ENCODE measurements around the gene ITFG1.
"Not testable (repeated sequence)": the region's sequence is repeated elsewhere in the genome, so short reads cannot be mapped to it uniquely, and the experiment has no call there.

ITFG1 gene

DNA sequence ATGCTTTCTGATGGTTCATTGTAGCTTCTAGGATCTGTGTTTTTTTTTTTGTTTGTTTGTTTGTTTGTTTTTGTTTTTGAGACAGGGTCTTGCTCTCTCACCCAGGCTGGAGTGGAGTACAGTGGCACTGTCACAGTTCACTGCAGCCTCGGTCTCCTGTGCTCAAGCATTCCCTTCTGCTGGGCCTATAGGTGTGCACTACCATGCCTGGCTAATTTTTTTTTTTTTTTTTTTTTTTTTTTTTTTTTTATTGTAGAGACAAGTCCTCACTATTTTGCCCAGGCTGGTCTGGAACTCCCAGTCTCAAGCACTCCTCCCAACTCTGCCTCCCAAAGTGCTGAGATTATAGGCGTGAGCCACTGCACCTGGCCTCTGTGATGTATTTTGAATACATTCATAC, 12.1 kb upstream of the ITFG1 start:
- not testable (repeated sequence) for DNase-seq

- no peak for DNase-seq
Measured at GRCh38 chr16:47470810-47471209, 9.9 kb upstream of the ITFG1 start.

DNA sequence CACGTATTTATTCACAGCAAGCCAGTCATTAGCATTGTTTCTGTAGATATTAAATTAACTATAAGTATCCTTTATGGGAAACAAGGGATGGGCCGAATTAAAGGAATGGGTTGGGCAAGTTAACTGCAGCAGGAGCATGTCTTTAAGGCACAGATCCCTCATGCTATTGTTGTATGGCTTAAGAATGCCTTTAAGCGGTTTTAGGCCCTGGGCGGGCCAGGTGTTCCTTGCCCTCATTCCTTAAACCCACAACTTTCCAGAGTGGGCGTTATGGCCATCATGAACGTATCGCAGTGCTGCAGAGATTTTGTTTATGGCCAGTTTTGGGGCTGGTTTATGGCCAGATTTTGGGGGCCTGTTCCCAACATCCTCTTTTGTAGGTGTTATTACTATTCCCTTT, 9.3 kb upstream of the ITFG1 start:
- no peak for DNase-seq

DNA sequence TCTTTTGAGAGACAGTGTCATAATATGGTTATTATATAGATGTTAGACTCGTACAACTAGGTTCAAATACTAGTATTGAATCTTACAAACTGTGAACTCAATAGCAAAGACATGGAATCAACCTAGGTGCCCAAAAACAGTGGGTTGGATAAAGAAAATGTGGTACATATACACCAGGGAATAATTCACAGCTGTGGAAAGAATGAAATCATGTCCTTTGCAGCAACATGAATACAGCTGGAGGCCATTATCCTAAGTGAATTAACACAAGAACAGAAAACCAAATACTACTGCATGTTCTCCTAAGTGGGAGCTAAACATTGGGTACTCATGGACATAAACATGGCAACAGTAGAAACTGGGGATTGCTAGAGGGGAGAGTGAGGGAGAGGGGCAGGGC, 8.4 kb upstream of the ITFG1 start:
- DNase-seq, result no peak

DNA sequence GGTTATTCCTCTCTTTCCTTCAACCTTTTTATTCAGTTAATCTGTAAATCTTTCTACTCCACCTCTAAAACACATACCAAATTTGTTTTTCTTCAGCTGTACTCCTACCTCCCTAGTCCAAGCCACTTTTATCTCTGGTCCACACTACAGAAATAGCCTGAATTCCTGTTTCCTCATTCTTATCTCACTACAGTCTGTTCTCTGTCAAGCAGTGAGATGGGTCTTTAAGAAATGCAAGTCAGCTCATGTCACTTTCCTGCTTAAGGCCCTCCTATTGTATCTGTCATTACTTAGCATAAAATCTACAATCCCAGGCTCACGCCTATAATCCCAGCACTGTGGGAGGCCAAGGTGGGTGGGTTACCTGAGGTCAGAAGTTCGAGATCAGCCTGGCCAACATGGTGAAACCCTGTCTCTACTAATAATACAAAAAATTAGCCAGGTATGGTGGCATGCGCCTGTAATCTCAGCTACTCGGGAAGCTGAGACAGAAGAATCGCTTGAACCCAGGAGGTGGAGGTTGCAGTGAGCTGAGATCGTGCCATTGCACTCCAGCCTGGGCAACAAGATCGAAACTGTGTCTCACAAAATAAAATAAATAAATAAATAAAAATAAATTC, 7.3 kb upstream of the ITFG1 start:
- DNase-seq, result not testable (repeated sequence)

DNA sequence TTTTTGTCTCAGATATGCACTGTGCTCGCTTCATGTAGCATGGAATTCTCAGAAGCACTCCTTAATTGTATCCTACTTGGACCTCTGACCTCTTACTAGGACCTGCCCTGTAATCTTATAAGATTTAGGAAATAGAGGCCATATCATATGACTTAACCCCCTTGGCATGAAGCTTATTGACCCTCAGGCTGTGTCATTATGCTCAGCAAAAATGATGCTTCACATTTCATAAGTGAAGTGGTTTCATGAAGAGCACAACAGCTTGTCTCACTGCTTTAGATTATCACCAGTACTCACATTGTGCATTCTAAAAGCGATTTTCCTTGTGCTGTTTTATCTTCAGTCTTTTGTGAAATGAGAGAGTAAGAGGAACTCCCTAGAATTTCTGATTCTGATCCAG, 6.6 kb upstream of the ITFG1 start:
- no peak for DNase-seq

DNA sequence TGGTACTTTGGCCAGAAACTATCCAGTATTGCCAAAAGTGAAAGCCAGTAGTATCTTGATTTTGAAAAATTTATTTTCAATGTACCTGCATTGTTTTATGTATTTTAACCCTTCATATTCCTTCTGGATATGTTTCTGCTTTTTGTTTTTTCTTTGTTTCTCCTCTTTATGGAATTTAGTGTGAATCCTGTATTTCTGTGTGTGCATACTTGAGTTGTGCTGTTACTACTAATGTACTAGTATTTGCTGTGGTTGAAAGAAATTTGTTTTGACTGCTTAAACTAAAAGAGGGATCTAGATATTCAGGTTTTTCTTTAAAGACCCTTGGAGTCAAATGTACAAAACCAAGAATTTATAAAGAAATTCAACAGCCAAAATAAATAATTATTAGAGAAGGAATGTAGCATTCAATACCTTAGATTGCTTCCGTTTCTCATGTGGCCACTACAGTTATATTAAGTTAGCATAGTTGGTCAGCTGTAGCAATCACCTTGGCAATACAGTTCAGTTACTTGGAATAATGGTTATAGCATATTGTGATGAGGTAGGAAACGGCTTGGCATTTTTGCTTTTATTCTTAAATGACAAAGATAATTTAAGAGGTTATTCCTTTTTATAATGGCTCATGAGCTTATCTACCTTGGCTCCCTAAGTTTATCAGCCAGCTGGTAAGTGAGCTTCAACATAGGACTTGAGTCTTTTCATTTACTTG, 5.2 kb upstream of the ITFG1 start:
- DNase-seq, result no peak

DNA sequence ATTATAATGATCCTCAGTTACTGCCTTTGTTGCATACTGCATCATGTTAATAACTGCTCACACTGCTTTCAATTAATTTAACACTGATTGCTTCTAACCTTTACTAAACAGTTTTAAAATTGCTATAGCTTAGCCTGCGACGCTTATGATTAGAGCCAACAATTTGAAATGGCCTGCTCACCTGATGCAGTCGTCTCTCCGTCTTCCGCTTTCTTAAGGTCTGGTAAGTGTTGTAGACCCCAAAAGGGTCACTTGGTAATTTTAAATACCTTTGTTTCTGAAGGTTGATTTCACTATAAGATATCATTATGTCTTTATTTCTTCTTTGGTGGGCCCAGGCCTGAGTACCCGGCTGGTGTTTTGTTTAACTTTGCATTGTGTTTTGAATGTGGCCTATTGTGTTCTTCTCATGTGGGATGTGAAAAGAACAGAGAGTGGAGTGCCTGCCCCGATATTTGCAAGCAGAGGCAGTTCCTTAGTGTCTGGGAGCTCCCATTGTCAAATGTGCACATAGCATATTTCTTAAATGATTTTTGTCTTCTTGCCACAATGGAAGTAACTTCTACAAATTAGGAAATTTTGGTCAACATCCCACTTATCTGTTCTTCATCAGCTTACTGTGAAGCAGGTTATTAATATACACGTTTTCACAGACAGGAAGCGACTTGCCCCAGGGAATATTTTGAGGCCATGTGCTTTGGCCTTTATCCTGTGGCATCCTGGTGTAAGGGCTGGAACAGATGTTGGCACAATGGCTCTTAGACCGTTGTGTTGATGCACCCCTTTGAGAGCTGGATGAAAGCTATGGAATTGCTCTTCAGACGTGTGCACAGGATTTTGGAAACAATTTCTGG, 3.1 kb upstream of the ITFG1 start:
- no peak for DNase-seq

- DNase-seq, result no peak
Measured at GRCh38 chr16:47461598-47462266, 869 bp upstream of the ITFG1 start.

DNA sequence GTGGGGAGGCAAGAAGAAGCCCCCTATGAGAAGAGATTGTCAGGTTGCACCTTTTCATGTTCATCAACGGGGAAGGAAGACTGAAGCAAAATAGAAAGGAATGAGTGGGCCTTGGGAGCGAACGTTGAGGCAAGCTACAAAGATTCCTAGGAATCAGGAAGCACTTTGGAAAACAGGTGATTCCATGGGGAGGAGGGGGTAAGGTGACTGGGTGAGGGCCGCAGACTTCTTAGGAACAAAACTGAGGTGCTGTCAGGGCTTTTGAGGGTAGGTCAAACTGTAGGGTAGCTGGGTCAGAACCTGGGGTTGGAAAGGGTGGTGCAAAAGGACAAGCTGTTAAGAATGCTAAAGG, 528 bp downstream of the ITFG1 start:
- no peak for DNase-seq

- DNase-seq, result no peak
Measured at GRCh38 chr16:47459603-47460002, 1.3 kb downstream of the ITFG1 start.

DNA sequence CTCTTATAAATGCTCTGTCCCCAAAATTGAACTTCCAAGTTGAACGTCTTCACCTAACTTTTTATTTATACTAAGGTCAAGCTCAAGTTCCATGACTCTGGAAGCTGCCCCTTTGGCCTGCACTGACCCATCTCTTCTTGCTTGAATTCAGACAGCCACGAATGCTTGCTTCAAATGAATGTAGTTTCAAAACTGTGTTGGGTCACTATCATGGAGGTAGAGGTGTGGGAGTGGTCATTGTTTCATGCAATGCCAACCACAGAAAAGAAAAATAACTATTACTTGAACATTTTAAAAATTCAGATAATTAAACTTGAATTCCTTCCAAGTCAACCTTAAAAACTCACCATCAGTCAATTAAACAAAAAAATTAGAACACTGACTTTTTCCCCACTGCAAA, 2.5 kb downstream of the ITFG1 start:
- DNase-seq, result no peak

- no peak for DNase-seq
Measured at GRCh38 chr16:47449788-47450187, 11.1 kb downstream of the ITFG1 start.

- no peak for DNase-seq
Measured at GRCh38 chr16:47448830-47449575, 11.9 kb downstream of the ITFG1 start.

- no peak for DNase-seq
Measured at GRCh38 chr16:47446431-47446830, 14.4 kb downstream of the ITFG1 start.

- not testable (repeated sequence) for DNase-seq
Measured at GRCh38 chr16:47442884-47443283, 18.0 kb downstream of the ITFG1 start.

DNA sequence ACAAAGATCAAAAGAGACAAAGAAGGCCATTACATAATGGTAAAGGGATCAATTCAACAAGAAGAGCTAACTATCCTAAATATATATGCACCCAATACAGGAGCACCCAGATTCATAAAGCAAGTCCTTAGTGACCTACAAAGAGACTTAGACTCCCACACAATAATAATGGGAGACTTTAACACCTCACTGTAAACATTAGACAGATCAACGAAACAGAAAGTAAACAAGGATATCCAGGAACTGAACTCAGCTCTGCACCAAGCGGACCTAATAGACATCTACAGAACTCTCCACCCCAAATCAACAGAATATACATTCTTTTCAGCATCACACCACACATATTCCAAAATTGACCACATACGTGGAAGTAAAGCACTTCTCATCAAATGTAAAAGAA, 20.8 kb downstream of the ITFG1 start:
- DNase-seq, result not testable (repeated sequence)

- not testable (repeated sequence) for DNase-seq
Measured at GRCh38 chr16:47434274-47434673, 26.6 kb downstream of the ITFG1 start.

GRCh38 chr16:47431960-47432359, 28.9 kb downstream of the ITFG1 start:
- DNase-seq, result no peak

DNA sequence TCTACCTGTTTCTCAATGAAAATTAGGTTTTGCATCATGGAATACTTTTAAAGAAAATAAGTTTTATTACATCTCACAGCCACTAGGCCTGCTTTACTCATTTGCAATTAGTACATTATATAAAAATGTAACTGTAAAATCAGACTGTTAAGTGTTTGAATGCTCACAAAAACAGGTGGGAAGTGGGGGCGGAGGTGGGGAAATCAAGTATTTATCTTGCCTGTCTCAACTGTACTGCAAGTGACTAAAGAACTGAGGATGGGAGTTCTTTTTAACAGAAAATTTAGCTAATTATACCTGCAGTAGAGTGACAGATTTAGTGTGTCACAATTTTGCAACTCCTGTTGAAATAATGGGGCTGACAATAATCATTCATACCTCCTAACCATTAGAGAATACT, 34.1 kb downstream of the ITFG1 start:
- DNase-seq, result no peak

DNA sequence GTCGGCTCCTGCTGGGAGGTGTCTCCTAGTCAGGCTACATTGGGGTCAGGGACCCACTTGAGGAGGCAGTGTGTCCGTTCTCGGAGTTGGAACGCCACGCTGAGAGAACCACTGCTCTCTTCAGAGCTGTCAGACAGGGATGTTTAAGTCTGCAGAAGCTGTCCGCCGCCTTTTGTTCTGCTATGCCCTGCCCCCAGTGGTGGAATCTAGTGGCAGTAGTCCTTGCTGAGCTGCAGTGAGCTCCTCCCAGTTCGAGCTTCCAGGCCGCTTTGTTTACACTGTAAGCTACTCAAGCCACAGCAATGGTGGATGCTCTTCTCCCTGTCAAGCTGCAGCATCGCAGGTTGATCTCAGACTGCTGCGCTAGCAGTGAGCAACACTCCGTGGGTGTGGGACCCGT, 36.0 kb downstream of the ITFG1 start:
- DNase-seq, result no peak

GRCh38 chr16:47416869-47417268, 44.0 kb downstream of the ITFG1 start:
- no peak for DNase-seq

- DNase-seq, result no peak
Measured at GRCh38 chr16:47413041-47413440, 47.8 kb downstream of the ITFG1 start.

Data from activated CD4-positive, alpha-beta T cell treated with anti-CD3 and anti-CD28 coated beads, Interleukin-2, amount 50 U/mL, for 4 hours (primary cell).